ENCODE data around the gene SLC24A3.

Gene SLC24A3

GRCh38 chr20:19310541-19310940 lies 98.1 kb downstream of the SLC24A3 start:
- DNase-seq = no peak

GRCh38 chr20:19313342-19314069 lies 101.1 kb downstream of the SLC24A3 start:
- DNase-seq = no peak

GRCh38 chr20:19314621-19315020 lies 102.2 kb downstream of the SLC24A3 start:
- no peak for DNase-seq

- no peak for DNase-seq
Measured at GRCh38 chr20:19317237-19318069, 105.0 kb downstream of the SLC24A3 start.

GRCh38 chr20:19318610-19319009 lies 106.2 kb downstream of the SLC24A3 start:
- no peak for DNase-seq

- no peak for DNase-seq
Measured at GRCh38 chr20:19320005-19320404, 107.6 kb downstream of the SLC24A3 start.

GRCh38 chr20:19321176-19321575 lies 108.7 kb downstream of the SLC24A3 start:
- DNase-seq = no peak

GRCh38 chr20:19322061-19322985 lies 109.9 kb downstream of the SLC24A3 start:
- DNase-seq = no peak

- DNase-seq = no peak
Measured at GRCh38 chr20:19327401-19327800, 115.0 kb downstream of the SLC24A3 start.

- DNase-seq = no peak
Measured at GRCh38 chr20:19328676-19329075, 116.2 kb downstream of the SLC24A3 start.

GRCh38 chr20:19330038-19330437 lies 117.6 kb downstream of the SLC24A3 start:
- DNase-seq = no peak

GRCh38 chr20:19330731-19331130 lies 118.3 kb downstream of the SLC24A3 start:
- DNase-seq = no peak

GRCh38 chr20:19333563-19333962 lies 121.1 kb downstream of the SLC24A3 start:
- DNase-seq = no peak

GRCh38 chr20:19335341-19335740 lies 122.9 kb downstream of the SLC24A3 start:
- DNase-seq = no peak

- DNase-seq = no peak
Measured at GRCh38 chr20:19335916-19336315, 123.5 kb downstream of the SLC24A3 start.

- no peak for DNase-seq
Measured at GRCh38 chr20:19336631-19337030, 124.2 kb downstream of the SLC24A3 start.

GRCh38 chr20:19338380-19338779 lies 125.9 kb downstream of the SLC24A3 start:
- DNase-seq = no peak

GRCh38 chr20:19338960-19339359 lies 126.5 kb downstream of the SLC24A3 start:
- no peak for DNase-seq

GRCh38 chr20:19341348-19342053 lies 129.1 kb downstream of the SLC24A3 start:
- no peak for DNase-seq

- no peak for DNase-seq
Measured at GRCh38 chr20:19344341-19344740, 131.9 kb downstream of the SLC24A3 start.

- no peak for DNase-seq
Measured at GRCh38 chr20:19347943-19348456, 135.6 kb downstream of the SLC24A3 start.

GRCh38 chr20:19348582-19348981 lies 136.1 kb downstream of the SLC24A3 start:
- no peak for DNase-seq
